ENCODE measurements around the gene POU3F1. TPM values are rescaled to one million over a fixed set of nuclear protein-coding genes. Genes with fewer than 3 reads are reported as not detected.

The POU3F1 gene
- total RNA-seq, 1 experiment from 2014 or later: 5.8 TPM

DNA sequence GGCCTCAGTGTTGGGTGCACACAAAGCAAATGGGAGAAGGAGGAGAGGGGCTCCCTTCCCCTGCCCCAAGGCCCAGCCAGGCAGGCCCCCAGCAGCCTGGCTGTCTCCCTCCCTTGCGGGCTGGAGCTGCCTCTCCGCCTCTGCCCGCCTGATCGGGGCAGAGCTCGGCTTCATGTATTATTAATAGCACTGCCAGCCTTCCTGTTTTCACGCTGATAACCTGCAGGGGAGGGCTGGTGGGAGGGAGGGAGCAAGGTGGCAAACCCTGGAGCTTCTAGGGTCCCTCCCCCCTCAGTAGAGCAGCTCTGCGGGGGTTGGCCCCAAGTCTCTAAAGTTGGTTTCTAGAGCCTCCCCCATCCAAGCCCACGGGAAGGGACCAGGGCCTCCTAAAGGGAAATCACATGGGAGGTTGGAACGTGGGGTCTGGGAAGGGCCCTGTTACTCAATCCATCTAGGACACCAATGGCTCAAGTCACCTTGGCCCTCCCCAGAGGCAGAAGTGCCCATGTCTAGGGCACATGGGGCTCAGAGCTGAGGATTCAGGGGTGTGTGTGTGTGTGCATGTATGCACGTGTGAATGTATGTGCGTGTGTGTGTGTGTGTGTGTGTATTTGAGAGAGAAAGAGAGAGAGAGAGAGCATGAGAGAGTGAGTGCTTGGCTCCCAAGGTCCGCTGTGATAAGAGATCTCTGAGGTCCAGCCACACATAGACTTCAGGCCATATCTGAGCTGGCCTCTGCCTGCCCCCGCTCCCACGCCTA lies 21.8 kb upstream of the POU3F1 start:
- no peak overlapping the region for H3K9ac ChIP-seq (ENCODE audit: extremely low read depth, insufficient read length, low read length)
- peaks cover 5% of the 10 kb centered on the region; the same call in 1 of the 2 replicates for H3K27me3 Mint-ChIP-seq (ENCODE audit: low read depth)
- H2BK120ac ChIP-seq (ENCODE audit: low read depth, low read length, poor library complexity, severe bottlenecking): no peak overlapping the region
- no peak overlapping the region for H2AFZ ChIP-seq (ENCODE audit: low read length)
- no CpG with 5 or more reads among the region's 14 CpGs for WGBS (ENCODE audit: extremely low coverage, insufficient read length, low lambda C conversion rate)
- no peak overlapping the region for H3K23ac ChIP-seq (ENCODE audit: insufficient read length, low read depth, low read length)
- H3K27ac Mint-ChIP-seq: no peak overlapping the region
- peaks cover 34 to 47% of the 10 kb centered on the region in 2 experiments for H3K4me1 Mint-ChIP-seq
- H4K20me1 ChIP-seq (ENCODE audit: control insufficient read depth, insufficient read depth, insufficient read length): no peaks in the 10 kb centered on the region
- H3K23me2 ChIP-seq (ENCODE audit: insufficient read length, low read depth, low read length, poor library complexity, severe bottlenecking): no peaks in the 10 kb centered on the region
- H3K4me2 ChIP-seq (ENCODE audit: insufficient read depth, insufficient read length, low read length): no peak overlapping the region
- no peak overlapping the region for H4K5ac ChIP-seq (ENCODE audit: insufficient read length, low read depth, low read length)
- no peak overlapping the region for H4K91ac ChIP-seq (ENCODE audit: insufficient read length, low read depth, low read length)
- DNase-seq: no peak
- H2BK20ac ChIP-seq (ENCODE audit: low read depth, low read length, poor library complexity, severe bottlenecking): no peak overlapping the region
- no peak overlapping the region for H4K8ac ChIP-seq (replicated peaks; ENCODE audit: insufficient read length, low read depth, low read length)
- H3K9me3 Mint-ChIP-seq: no peaks in the 10 kb centered on the region
- H2BK15ac ChIP-seq (ENCODE audit: low read depth, low read length): no peak overlapping the region
- H3K4ac ChIP-seq (ENCODE audit: low read depth, low read length): no peak overlapping the region
- H2BK5ac ChIP-seq (ENCODE audit: insufficient read length, low read length): no peak overlapping the region
- no peaks in the 10 kb centered on the region for H3K36me3 Mint-ChIP-seq (ENCODE audit: insufficient read depth in 1 of 3, low read depth in 3 of 3)
- no peaks in the 10 kb centered on the region for H3K27me3 ChIP-seq (ENCODE audit: insufficient read depth, low read length)
- H3K4me3 Mint-ChIP-seq: no peak overlapping the region
- no peak overlapping the region for H3K18ac ChIP-seq (ENCODE audit: insufficient read length, low read depth, low read length)
- H3K79me1 ChIP-seq (ENCODE audit: insufficient read depth, low read depth, low read length, poor library complexity, severe bottlenecking): no peaks in the 10 kb centered on the region
- H3K14ac ChIP-seq (ENCODE audit: insufficient read depth, low read length): no peak overlapping the region; the same call in 1 of the 2 replicates
- H3K56ac ChIP-seq (ENCODE audit: insufficient read length, low read depth, low read length): no peak overlapping the region
- H2BK12ac ChIP-seq (ENCODE audit: insufficient read length, low read depth, low read length): no peak overlapping the region
- H3K79me2 ChIP-seq (ENCODE audit: insufficient read depth, low read length): no peaks in the 10 kb centered on the region
- H2AK5ac ChIP-seq (ENCODE audit: insufficient read length, low read length): no peak overlapping the region
- H3K9me3 ChIP-seq (ENCODE audit: control insufficient read depth, low read depth, low read length): no peaks in the 10 kb centered on the region
- TF ChIP-seq CTCF (conservative IDR thresholded peaks at IDR 0.05): no peak
- H3K27ac ChIP-seq (ENCODE audit: insufficient read length, low read depth, low read length): no peak overlapping the region
- peaks cover 2% of the 10 kb centered on the region; the same call in 1 of the 2 replicates for H3K4me1 ChIP-seq (ENCODE audit: insufficient read depth, low read length)
- no peak overlapping the region for H3T11ph ChIP-seq (ENCODE audit: low read length)

Data from H9 (cell line).